NCI-H2227 (cell line): ENCODE data around the gene SCPEP1.

ENCODE experiments used
- DNase-seq: peaks from one replicate; lab custom pipeline; 2025; ENCODE audit not compliant: unreplicated experiment; lab: John Stamatoyannopoulos, UW

SCPEP1 gene

DNA sequence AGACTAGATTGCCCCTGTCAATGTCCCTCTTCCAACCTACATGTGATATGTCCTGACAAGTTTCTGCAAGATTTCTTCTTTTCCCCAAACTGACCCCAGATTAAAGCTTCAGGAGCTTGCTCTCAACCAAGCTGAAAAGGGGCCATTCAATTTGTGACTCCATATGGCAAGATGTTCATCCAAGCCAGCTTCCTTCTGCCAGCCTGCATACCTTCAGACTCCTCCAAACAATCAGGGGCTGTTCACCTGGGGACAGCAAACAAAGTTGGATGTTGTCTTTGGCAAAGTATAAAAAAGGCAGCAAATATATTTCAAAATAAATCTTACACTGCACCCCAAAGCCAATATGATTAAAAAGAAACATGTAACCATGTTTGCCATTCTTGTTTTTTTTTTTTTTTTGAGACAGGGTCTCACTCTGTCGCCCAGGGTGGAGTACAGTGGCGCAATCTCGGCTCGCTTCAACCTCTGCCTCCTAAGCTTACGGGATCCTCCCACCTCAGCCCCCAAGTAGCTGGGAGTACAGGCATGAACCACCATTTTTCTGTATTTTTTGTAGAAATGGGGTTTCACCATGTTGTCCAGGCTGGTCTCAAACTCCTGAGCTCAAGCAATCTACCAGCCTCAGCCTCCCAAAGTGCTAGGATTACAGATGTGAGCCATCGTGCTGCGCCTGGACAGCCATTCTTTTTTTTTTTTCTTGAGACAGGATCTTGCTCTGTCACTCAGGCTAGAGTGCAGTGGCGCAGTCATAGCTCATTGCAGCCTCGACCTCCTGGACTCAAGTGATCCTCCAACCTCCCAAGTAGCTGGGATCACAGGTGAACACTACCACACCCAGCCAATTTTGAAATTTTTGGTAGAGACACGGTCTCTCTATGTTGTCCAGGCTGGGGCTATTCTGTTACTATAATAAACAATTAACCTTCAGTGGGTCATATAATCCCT is 57.1 kb downstream of the SCPEP1 start:
- DNase-seq = no peak

GRCh38 chr17:57035971-57036481 is 58.1 kb downstream of the SCPEP1 start:
- DNase-seq = peak; percentile 77

DNA sequence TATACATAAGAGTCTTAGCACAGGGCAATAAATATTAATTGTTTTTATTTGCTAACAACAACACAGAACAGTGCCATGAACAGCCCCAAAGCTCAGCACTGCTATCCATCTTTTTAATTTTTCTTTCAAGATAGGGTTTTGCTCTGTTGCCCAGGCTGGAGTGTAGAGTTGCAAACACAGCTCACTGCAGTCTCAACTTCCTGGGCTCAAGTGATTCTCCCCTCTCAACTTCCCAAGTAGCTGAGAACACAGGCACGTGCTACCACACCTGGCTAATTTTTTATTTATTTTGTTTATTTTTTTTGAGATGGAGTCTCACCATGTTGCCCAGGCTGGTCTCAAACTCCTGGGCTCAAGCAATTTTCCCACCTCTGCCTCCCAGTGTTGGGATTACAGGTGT is 59.5 kb downstream of the SCPEP1 start:
- DNase-seq = no peak

DNA sequence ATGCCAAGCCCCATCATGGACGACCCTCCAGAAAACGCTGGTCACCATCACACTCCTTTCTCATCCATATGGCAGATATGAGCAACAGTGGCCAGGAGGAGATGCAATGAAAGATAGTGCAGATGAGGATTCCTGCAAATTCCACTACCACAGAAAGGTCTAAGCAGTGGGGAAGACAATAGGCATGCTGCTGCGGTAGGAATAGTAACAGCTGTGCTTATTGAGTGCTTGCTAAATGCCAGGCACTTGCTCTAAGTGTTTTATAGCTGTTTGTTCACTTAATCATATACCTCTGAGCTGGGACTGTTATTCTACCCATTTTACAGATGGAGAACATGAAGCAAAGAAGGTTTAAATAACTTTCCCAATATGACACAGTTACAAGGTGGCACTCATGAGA is 60.6 kb downstream of the SCPEP1 start:
- DNase-seq = no peak

- no peak for DNase-seq
Observed at GRCh38 chr17:57040571-57040970, 62.6 kb downstream of the SCPEP1 start.

DNA sequence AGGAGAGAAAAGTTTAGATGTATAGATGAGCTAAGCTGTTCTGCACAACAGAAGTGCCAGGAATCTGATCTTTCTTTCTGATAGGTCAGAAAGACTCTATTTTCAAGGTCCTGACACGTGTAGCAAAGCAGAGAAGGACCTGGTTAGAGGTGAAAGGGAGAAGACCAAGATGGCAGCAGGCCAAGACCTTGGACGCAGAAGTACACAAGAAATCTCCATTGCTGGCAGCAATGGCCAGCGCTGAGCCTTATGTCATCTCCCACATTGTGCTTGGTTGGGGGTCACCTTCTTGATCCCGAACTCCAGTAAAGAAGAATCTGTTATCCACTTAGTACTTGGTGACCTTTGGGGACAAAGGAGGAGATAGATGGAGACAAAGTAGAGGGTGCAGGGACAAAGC is 65.3 kb downstream of the SCPEP1 start:
- no peak for DNase-seq

GRCh38 chr17:57044976-57045867 is 67.3 kb downstream of the SCPEP1 start:
- DNase-seq = no peak

GRCh38 chr17:57045868-57046704 is 68.2 kb downstream of the SCPEP1 start:
- DNase-seq = no peak

DNA sequence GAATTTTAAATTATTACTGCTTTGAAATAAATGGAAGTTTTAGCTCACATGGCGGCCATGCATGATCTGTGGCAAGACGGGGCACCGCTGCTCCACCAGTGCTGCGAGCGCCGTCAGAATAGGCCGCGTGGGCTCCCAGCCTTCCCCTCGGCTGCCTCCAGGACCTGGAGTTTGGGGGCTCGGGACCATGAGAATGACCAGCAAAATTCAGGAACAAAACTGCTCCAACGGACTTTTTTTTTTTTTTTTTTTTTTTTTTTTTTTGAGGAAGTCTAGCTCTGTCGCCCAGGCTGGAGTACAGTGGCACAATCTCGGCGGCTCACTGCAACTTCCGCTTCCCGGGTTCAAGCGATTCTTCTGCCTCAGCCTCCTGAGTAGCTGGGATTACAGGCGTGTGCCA is 68.8 kb downstream of the SCPEP1 start:
- no peak for DNase-seq

DNA sequence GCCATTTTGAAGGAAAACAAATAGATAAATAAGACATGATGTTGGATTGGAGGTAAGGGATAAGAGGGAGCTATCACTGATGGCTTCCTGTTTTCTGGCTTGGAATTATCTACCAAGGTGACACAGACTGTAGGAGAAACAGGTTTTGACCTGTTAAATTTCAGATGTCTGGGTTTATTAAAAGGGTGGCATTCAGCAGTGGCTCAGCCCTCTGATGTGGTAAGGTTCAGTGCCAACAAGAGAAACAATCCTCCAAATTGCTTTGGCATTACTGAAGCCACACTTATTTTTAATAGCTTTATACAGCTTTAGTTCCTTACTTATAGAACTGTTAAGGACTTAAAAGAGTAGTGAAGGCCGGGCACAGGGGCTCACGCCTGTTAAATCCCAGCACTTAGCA is 70.2 kb downstream of the SCPEP1 start:
- no peak for DNase-seq

GRCh38 chr17:57050306-57050705 is 72.4 kb downstream of the SCPEP1 start:
- no peak for DNase-seq

DNA sequence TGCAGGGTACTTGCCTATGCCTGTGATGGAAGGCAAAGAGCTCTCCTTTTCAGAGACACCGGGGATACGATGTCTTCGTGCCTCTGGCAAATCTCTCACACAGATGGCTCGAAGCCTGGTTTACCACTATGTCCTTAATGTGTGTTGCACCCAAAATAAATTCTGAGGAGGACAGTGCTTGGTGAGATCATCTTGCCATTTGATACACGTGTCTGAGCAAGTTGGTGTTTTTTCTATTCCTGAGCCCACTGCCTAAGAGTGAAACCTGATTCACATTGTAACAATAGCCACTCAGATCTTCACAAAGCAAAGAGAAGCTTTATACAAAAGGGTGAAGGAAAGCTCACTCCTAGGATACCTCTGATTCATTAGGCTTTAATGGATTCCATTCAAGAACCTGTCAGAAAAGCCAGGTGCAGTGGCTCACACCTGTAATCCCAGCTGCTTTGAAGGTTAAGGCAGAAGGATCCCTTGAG is 74.0 kb downstream of the SCPEP1 start:
- no peak for DNase-seq
